Left cardiac atrium (tissue), 4 donors: Measurements from ENCODE around the gene SNRPB2. TPM values are rescaled to one million over a fixed set of nuclear protein-coding genes. Genes with fewer than 3 reads are reported as not detected.

Experiments used
- ATAC-seq, 2 donors: fragments of 200-7000 bp; cut with Tn5 transposase; one replicate each; pipeline ENCODE4 v1.9.1; 2020; ENCODE audit warnings: mild to moderate bottlenecking in 2 of 2, moderate library complexity in 2 of 2
- DNase-seq: peaks from one replicate; pipeline ENCODE4 v3.0.0-alpha.2; 2020
- intact Hi-C, 2 donors: fragments of 100-400 bp; cut with DNase I; formaldehyde crosslinking; loops; one replicate each; pipeline versions ENCODE4 v1.14.1 to v1.15.1; 2022 to 2023
- total RNA-seq, 2 donors: library from RNA; stranded (reverse); fragmentation: NEBNext Ultra II Directional; extraction: Animal tissue kit (Norgen Biotek cat#: 25700); gene quantifications; one replicate each; pipeline ENCODE4 v1.2.1, GENCODE V29; 2021
- donor health status: DM: no; HTN: yes; CAD: no.
- donor health status: DM: no; HTN: yes; CAD: no; lungs with severe emphysema.
- donor health status: DM: yes; HTN: yes; CAD: no.
- donor health status: Dilated cardiomyopathy.

Gene SNRPB2
- total RNA-seq, 2 donors from 2014 or later, result 31.0 to 36.5 TPM

DNA sequence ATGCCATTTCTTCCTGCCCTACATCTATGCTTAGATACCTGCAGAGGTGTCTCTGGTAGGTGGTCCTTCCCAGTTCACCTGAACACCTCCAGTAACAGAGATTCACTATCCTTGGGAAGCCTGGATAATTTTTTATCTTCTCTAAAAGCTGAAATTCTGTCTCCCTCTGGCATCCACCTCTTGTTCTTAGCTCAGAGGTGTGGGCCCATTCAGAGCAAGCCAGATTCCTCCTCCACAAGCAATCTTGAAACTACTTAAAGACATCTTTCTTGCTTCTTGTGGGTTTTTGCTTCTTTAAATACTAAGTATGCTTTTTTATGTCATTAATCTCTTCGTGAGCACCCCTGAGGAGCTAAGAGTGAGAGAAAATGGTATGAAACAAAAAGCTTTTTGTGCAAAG is 10.4 kb upstream of the SNRPB2 start:
- DNase-seq (no peak), ATAC-seq (no peak)
- intact Hi-C loops, result no loop called here

DNA sequence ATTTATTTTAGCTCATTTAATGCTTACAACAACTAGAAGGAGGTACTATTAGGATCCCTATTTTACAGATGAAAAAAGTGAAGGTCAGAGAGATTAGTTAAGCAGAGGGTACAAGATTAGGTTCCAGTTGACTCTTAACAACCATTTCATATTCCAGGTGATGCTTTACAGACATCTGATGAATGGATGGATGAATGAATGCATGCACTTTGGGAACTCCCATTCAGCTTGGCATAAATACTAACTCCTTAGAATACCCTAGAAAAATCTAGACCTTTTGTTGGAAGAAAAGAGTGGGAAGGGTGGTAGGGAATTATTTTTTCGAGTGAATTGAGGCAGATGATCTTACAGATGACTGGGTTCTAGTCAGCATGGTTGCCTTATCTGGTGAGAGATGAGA is 746 bp upstream of the SNRPB2 start:
- intact Hi-C loops, result no loop called here
- ATAC-seq (no peak), DNase-seq (no peak)

DNA sequence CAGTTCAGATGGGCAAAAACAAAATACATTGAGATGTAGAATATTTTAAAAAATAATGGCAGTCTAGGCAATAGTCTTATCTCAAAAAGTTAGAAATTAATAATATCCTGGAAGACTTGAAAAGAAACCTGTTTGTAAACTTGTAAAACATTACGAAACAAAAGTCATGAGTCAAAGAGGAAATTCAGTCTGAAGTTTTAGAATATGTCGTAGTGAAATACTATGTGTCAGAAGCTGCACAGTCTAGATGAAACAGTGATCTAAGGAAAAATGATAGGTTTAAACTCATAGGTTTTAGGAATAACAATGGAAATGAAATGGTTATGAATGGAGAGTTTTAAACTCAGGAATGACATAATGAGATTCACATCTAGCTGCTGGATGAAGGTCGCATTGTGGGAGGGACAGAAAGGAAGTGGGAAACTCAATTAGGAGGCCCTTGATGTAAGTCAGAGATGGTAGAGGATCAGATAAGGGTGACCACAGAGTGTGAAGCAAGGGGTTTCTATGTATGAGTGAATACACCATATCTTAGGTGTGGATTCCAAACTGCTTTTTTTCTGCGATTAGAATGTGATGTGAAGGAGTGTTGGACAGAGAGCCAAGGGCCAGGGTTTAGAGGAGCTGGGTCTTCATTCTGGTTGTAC is 2.8 kb downstream of the SNRPB2 start:
- ATAC-seq (no peak), DNase-seq (no peak)
- intact Hi-C loops, result loop anchor here in 1 of 2 donors (10.0 kb wide), 1 partner anchor 218 kb away; no protein-coding TSS in a partner anchor

DNA sequence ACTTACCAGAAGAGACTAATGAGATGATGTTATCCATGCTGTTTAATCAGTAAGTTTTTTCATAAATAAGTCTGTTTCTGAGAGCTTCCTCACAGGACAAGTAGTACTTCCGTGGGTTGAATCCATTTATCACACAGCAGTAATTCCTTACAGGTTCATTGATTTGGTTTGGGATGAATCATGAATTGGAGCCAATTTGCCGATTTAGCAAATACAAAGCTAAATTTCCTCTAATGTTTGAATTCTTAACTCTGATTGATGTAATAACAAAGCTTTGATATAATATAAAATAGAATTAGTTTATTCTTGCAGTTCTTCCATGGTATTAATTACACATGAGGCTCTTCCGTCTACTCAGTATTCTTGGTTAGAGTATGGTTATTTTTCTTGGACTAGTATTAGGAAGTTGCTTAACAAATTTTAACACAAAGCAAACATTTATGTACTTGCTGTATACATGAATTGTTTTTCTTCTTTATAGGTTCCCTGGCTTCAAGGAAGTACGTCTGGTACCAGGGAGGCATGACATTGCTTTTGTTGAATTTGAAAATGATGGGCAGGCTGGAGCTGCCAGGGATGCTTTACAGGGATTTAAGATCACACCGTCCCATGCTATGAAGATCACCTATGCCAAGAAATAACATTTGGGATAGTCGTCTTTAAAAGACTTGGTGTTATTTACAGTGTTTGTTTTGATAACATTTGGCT is 10.7 kb downstream of the SNRPB2 start:
- intact Hi-C loops, result no loop called here
- ATAC-seq (no peak), DNase-seq (no peak)

DNA sequence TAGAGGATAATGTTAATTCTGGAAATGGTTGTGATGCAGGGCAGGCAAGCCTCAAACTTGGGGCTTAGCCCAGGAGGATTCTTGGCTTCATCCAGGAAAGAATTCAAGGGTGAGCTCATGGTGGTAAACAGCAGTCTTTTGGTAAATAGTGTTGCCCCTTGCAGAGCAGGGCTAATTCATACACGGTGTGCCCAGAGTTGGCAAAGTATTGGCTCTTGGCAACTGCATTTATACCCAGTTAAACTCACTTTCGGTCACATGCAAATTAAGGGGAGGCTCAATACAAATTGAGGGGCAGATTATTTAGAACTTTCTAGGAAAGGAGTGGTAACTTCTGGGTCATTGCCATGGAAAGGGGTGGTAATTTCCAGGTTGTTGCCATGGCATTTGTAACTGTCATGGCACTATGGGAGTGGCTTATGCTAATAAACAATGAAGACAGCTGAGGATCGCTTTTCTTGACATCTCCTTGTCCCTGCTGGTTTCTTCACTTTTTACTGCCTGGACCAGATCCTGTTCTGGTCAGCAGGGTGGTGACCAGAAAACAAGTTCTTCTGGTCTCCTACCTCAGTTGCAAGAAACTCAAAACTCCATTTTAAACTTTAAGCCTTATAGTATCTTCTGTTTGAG is 14.5 kb downstream of the SNRPB2 start:
- intact Hi-C loops, result no loop called here
- no peak for ATAC-seq
- DNase-seq, result no peak

DNA sequence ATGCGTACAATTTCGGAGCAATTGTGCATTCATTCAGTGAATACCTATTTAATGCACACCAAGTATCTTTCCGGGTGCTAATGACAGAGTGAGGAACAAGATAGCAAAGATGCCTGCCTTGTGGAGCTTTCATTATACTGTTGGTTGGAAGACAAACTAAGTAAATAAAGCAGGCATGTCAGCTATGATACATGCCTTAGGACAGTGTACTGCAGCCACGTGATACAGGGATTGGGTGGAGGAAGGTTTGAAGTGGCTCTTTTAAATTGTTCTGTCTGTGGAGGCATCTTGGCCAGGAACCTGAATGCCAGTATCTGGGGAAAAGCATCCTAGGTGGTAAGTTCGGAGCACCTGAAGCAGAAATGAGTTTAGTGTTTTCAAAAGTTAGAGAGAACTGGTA is 15.4 kb downstream of the SNRPB2 start:
- ATAC-seq, result no peak
- DNase-seq, result no peak
- intact Hi-C loops, result no loop called here

DNA sequence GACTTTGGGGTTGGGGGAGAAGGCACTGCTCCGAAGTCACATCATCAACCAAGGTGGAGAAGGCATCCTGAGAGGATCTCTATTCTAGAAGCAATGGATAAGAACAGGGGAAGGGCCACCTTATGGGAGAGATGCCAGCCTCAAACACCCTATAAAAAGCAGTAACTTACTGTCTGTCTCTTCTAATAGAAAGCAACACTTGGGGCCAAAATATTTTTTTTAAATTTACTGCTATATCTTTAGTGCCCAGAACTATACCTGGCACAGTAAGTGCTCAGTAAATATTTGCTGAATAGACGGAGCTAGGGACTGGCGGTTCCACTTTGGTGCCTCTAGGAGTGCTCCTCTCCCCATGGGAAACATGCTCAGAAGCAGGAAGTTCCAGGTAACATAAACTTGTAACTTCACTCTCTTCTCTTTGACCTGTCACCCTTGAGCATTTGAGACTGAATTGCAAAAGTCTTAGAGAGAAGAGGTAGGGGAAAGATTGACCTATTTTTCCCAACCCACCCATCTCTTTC is 17.5 kb downstream of the SNRPB2 start:
- intact Hi-C loops, result no loop called here
- DNase-seq (no peak), ATAC-seq (no peak)

DNA sequence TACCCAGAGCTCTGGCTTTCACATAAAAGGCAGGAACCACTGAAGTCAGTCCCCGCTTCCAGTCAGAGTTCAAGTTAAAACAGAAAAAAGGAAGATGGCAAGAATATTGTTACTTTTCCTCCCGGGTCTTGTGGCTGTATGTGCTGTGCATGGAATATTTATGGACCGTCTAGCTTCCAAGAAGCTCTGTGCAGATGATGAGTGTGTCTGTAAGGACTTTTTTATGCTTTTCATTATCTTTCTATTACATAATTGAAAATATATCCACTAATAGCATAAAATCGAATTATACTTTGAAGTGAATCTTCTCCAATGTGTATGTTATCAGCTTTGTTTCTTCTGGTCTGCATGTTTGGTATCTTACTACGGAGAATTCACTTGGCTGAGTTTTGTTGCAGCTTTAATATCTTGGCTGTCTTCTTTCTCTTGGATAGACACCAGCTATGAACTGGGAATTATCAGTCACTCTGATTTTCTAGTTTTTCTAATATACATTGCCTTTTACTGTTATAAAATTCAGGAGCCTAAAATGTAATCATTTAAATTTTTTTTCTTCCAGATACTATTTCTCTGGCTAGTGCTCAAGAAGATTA is 18.6 kb downstream of the SNRPB2 start, which contains the start of gene OTOR:
TSS of gene OTOR (plus strand) at position 51 of the 593 bp plus-strand sequence. CDS start at position 95, 44 bp downstream.
- DNase-seq, result no peak
- intact Hi-C loops, result no loop called here
- ATAC-seq, result no peak

DNA sequence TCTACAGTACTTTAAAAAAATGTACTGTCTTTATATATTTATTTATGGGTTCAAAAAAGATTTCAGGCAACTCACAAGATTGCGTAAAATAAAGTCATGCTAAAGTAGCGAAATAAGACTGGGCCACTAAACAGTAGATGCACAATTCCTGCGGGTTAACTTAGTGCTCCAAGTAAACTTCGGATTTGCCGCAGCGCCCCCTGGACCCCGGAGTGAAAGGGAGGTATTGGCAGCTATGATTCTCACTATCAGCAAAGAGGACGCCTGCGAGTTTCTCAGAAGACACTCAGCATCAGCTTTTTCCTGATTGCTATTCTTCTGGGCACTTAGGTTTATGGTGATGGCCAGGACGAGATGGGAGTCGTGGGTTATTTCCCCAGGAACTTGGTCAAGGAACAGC is 19.7 kb downstream of the SNRPB2 start:
- intact Hi-C loops, result no loop called here
- ATAC-seq, result no peak
- no peak for DNase-seq

DNA sequence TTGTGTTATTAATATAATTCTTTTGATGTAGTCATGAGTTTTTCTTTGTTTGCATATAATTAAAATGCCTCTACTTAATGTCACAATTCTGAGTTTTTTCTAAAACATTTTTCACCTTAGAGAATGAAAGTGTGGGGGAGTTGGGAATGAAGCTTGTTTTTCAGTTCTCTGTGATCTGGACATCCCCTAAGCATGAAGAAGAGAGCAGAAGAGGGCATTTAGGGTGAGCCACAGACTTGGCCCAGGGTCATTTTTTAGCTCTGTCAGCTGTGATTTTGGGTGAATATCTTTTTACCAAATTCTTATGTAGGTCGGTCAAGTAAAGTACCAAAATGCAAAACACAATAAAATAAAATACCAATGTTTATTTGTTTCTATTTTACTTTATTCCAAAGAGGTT is 22.3 kb downstream of the SNRPB2 start:
- no peak for ATAC-seq
- intact Hi-C loops, result no loop called here
- DNase-seq, result no peak

DNA sequence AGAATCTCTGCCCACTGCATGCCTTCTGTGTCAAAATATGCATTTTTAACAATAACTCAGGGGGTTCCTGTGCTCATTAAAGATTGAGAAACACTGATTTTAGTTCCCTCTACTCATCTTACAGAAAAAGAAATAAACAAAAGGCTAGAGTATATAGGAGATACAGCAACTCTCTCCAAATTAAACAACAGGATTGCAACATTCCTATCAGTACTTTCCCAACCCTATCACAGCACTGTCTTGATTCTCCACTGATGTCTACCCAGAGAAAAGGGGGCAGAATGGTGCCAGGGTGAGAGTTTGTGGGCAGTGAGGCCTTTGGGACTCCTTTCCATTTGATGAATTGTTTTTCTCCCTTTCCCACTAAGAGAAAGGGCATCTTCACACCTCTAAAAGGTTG is 23.1 kb downstream of the SNRPB2 start:
- intact Hi-C loops, result no loop called here
- DNase-seq, result no peak
- ATAC-seq, result no peak

DNA sequence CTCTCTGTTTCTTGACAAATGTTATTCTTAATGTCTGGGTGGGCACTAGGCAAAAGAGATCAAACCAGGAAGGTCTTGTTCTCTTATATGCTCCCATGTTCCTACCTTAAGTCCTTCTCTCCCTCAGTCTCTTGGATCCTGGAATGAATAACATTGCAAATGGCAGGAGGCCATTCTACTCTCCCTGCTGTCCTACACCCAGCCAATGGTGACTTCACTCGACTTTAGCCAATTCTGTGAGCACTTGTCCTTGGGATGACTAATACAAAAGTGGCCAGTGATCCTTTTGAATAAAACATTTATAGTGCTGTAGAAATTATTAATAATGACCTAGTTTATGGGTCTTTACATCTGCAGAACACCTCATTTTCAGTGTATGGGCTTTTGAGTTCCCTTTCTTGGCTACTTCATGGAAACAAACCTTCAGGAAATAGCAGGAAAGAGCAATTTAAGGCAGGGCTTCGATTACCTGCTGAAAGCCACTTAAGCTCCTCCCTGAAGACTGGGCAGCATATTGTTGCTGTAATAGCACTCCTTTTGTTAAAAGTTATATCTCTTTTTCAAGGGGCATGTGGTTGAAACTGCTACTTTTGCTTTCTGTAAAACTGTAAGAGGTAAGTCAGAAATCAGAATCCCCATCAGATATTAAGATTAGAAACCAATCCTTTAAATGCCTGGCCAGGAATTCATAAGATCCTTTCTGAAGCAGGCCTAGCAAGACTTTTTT is 28.8 kb downstream of the SNRPB2 start:
- ATAC-seq (peak in 1 of 2 donors; percentile 37), DNase-seq (no peak)
- intact Hi-C loops, result no loop called here

DNA sequence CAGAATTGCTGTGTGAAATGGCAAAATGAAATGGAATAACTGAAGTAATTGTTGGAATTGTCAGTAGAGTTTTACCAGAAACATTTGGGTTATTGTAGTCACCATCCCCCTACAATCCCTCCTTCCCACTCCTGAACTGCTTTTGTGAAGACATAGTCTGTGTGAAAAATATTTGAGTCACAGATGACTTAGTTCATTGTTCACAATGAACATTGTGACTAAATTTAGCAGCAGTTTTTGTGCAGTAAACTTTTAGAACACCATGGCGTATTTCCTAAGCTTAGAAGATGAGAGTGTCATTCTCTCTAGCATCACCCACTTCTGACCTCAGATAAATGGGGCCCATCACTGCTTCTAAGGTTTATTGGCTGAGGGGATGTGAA is 29.3 kb downstream of the SNRPB2 start:
- no peak for DNase-seq
- peak in 1 of 2 donors; percentile 37 for ATAC-seq
- intact Hi-C loops, result no loop called here

DNA sequence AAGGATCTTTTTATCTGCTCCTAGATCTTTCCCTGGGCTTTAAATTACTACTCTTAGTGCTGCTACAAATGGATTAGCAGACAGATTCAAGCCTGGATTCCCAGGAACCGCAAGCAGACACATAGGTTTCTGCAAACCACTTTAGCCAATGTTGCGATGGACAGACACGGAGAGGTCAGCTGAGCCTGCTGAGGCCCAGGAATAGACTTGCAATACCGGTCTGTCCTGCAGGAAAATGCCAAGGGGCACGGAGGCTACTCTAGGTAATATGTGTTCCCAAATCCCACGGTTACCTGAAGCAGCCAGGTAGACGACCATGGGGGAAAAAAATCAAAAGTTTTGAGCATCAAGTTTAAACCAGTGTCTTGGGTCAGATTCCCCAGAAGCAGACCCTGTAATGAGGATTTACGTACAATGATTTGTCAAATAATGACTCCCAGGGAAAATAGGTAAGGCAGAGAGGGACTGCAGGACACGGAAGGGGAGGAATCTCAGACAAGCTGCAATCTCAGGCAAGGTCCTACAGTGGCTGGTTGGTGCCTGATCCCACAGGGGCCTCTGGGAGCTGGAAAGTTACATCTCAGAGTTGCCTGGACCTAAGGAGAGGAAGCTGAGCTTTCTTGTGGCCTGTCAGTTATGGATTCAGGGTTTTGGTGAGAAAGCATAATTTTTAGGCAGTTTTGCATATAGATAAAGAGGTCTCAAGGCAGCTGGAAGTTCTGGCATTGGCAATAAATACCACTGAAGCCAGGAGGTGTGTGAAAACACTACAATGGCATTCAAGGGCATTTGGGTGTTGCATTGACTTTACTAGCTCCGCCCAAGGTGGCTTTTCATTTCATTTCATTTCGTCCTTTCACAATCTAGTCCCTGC is 30.8 kb downstream of the SNRPB2 start:
- intact Hi-C loops, result loop anchor here (10.0 kb wide), 1 partner anchor 246 kb away; no protein-coding TSS in a partner anchor
- no peak for ATAC-seq
- no peak for DNase-seq

DNA sequence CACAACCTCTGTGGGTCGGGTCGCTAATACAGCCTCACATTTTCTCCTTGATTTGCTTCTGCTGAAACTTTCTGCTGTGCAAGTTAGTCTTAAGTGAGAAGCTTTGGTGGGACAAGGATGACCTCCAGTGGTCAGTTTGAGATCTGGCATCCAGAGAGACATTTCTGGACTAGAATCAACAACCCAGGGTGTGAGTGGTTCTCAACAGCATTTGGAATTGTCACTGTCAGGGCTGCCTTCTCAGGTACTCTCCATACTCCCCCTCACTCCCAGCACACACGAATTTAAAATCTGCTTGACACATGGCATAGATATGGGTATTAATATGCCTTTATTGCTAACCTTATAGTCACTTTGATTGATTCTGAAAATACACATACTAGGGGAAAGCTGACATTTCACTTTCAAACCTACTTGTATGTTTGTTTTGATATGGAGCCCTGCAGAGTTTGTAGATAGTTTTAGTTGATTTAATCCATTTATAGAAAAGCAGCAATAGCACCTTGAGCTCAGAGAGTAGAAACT is 31.5 kb downstream of the SNRPB2 start:
- intact Hi-C loops, result loop anchor here (10.0 kb wide), 1 partner anchor 247 kb away; no protein-coding TSS in a partner anchor
- peak; percentile 78 to 84 for ATAC-seq
- DNase-seq, result no peak

DNA sequence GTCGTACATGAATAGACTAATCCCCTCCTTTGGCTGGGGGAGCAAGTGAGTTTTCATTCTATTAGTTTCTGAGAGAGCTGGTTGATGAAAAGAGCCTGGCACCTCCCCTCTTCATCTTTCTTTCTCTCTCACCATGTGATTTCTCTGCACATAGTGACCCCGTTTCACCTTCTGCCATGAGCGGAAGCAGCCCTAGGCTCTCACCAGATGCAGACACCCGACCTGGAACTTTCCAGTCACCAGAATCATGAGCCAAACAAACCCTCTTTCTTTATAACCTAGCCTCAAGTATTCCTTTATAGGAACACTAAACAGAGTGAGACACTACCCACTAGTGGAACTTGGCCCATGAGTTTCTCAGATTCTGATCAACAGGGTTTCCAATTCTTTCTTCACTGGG is 34.7 kb downstream of the SNRPB2 start:
- DNase-seq (no peak), ATAC-seq (no peak)
- intact Hi-C loops, result loop anchor here (10.0 kb wide), 1 partner anchor 250 kb away; no protein-coding TSS in a partner anchor

DNA sequence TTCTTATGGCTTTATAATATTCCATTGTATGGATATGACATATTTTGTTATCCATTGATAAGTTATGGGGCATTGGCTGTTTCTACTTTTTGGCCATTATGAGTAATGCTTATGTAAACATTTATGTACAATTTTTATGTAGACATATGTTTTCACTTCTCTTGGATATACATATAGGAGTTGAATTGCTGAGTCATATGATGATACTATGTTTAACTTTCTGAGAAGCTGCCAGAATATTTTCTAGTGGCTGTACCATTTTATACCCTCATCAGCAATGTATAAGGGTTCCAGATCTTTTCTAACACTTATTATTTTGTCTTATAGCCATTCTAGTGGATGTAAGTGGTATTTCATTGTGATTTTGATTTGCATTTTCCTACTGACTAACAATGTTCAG is 41.4 kb downstream of the SNRPB2 start:
- ATAC-seq, result no peak
- no peak for DNase-seq
- intact Hi-C loops, result no loop called here

DNA sequence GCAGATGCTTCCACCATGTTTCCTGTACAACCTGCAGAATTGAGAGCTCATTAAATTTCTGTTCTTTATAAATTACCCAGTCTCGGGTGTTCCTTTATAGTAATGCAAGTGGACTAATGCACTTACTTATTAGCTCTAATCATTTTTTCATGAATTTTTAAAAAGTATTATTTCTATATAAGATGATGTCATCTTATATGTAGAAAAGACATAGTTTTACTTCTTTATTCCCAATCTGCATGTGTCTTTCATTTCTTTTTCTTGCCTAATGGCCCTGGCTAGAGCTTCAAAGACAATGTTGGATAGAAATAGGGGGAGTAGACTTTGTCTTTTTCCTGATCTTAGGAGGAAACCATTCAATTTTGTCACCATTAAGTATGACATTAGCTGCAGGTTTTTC is 46.1 kb downstream of the SNRPB2 start:
- DNase-seq (no peak), ATAC-seq (no peak)
- intact Hi-C loops, result no loop called here
